GM23338 (cell line): ENCODE results near the gene ACSL3. TPM values are rescaled to one million over a fixed set of nuclear protein-coding genes. Genes with fewer than 3 reads are reported as not detected.

Experiments used
- ATAC-seq: fragments of 200-7000 bp; cut with Tn5 transposase; 3 replicates; pipeline ENCODE4 v1.9.1; 2020
- DNase-seq: peaks from one replicate; pipeline ENCODE4 v3.0.0-alpha.2; 2015; ENCODE audit warnings: low spot score
- H2AFZ ChIP-seq: fragments of 200-600 bp; sonication (generic); 2 replicates; pipeline ENCODE4 v1.8.0; 2016; ENCODE audit warnings: antibody characterized with exemption, mild to moderate bottlenecking, moderate library complexity
- H3F3A ChIP-seq: fragments of 200-600 bp; sonication (generic); replicated peaks from 2 replicates; pipeline ENCODE4 v1.8.0; 2017; ENCODE audit warnings: antibody characterized with exemption, mixed run types, low read depth
- H3K27ac ChIP-seq: fragments of 200-600 bp; sonication (generic); 2 replicates; pipeline ENCODE4 v1.6.1; 2016; ENCODE audit warnings: low read depth
- H3K27me3 ChIP-seq: fragments of 200-600 bp; sonication (generic); 2 replicates; pipeline ENCODE4 v1.8.0; 2016; ENCODE audit warnings: mild to moderate bottlenecking, mixed run types, moderate library complexity; ENCODE audit not compliant: insufficient read depth
- H3K36me3 ChIP-seq: fragments of 200-600 bp; sonication (generic); 2 replicates; pipeline ENCODE4 v1.8.0; 2016; ENCODE audit warnings: mild to moderate bottlenecking; ENCODE audit not compliant: insufficient read depth
- H3K4me1 ChIP-seq: fragments of 200-600 bp; sonication (generic); 2 replicates; pipeline ENCODE4 v1.8.0; 2016; ENCODE audit warnings: mild to moderate bottlenecking, moderate library complexity; ENCODE audit not compliant: insufficient read depth
- H3K4me2 ChIP-seq: fragments of 200-600 bp; sonication (generic); 2 replicates; pipeline ENCODE4 v1.7.1; 2017; ENCODE audit warnings: mixed run types
- H3K4me3 ChIP-seq: fragments of 200-600 bp; sonication (generic); 2 replicates; pipeline ENCODE4 v1.6.1; 2016; ENCODE audit warnings: mixed run types
- H3K79me2 ChIP-seq: fragments of 200-600 bp; sonication (generic); replicated peaks from 2 replicates; pipeline ENCODE4 v1.8.0; 2017; ENCODE audit warnings: mild to moderate bottlenecking; ENCODE audit not compliant: insufficient read depth
- H3K9me2 ChIP-seq: fragments of 200-600 bp; sonication (generic); 2 replicates; pipeline ENCODE4 v1.8.0; 2017; ENCODE audit not compliant: insufficient read depth
- H4K20me1 ChIP-seq: fragments of 200-600 bp; sonication (generic); replicated peaks from 2 replicates; pipeline ENCODE4 v1.8.0; 2017; ENCODE audit warnings: mild to moderate bottlenecking; ENCODE audit not compliant: insufficient read depth
- H3K27ac Mint-ChIP-seq: 2 replicates; pipeline ENCODE4 v1.8.0; 2020; ENCODE audit warnings: inconsistent platforms, mild to moderate bottlenecking, moderate library complexity, mixed read lengths
- H3K27me3 Mint-ChIP-seq: 3 replicates; pipeline ENCODE4 v1.8.0; 2022; ENCODE audit warnings: low read depth, mild to moderate bottlenecking, moderate library complexity, mixed read lengths, inconsistent platforms; ENCODE audit not compliant: insufficient read depth, poor library complexity
- H3K36me3 Mint-ChIP-seq: 3 replicates; pipeline ENCODE4 v1.8.0; 2021; ENCODE audit warnings: low read depth, mild to moderate bottlenecking, inconsistent platforms, moderate library complexity, mixed read lengths
- H3K4me1 Mint-ChIP-seq: 3 replicates; pipeline ENCODE4 v1.8.0; 2020; ENCODE audit warnings: mild to moderate bottlenecking, inconsistent platforms, mixed read lengths
- H3K4me3 Mint-ChIP-seq: 3 replicates; pipeline ENCODE4 v1.8.0; 2021; ENCODE audit warnings: moderate library complexity, mild to moderate bottlenecking, inconsistent platforms, mixed read lengths
- H3K9me3 Mint-ChIP-seq: 3 replicates; pipeline ENCODE4 v1.8.0; 2020; ENCODE audit warnings: moderate library complexity, mild to moderate bottlenecking, inconsistent platforms, mixed read lengths
- ETS1 ChIP-seq: IDR thresholded peaks from 2 replicates; pipeline ENCODE4 v1.6.1; 2016; ENCODE audit warnings: antibody characterized with exemption
- EZH2 ChIP-seq: fragments of 200-600 bp; sonication (generic); IDR thresholded peaks from one replicate; pipeline ENCODE4 v1.8.0; 2017; ENCODE audit warnings: antibody characterized with exemption, mild to moderate bottlenecking, low read depth; ENCODE audit not compliant: unreplicated experiment
- EZH2phosphoT487 ChIP-seq: fragments of 200-600 bp; sonication (generic); IDR thresholded peaks from one replicate; pipeline ENCODE4 v1.8.1; 2018; ENCODE audit warnings: antibody characterized with exemption; ENCODE audit not compliant: unreplicated experiment
- JUNB ChIP-seq: IDR thresholded peaks from one replicate; pipeline ENCODE4 v1.6.1; 2016; ENCODE audit warnings: antibody characterized with exemption; ENCODE audit not compliant: unreplicated experiment
- NANOG ChIP-seq: IDR thresholded peaks from 2 replicates; pipeline ENCODE4 v1.6.1; 2016; ENCODE audit warnings: antibody characterized with exemption, borderline replicate concordance
- POLR2AphosphoS5 ChIP-seq: IDR thresholded peaks from 2 replicates; pipeline ENCODE4 v1.6.1; 2016; ENCODE audit warnings: antibody characterized with exemption, low read depth
- REST ChIP-seq: IDR thresholded peaks from one replicate; pipeline ENCODE4 v1.6.1; 2018; ENCODE audit warnings: antibody characterized with exemption; ENCODE audit not compliant: unreplicated experiment
- STAT1 ChIP-seq: IDR thresholded peaks from one replicate; pipeline ENCODE4 v1.6.1; 2016; ENCODE audit warnings: antibody characterized with exemption; ENCODE audit not compliant: unreplicated experiment
- ZNF114 ChIP-seq: fragments of 250-450 bp; sonication (Bioruptor Pico); IDR thresholded peaks from 2 replicates; pipeline ENCODE4 v1.5.0; 2020; ENCODE audit warnings: mild to moderate bottlenecking, moderate library complexity
- ZNF331 ChIP-seq: fragments of 250-450 bp; sonication (Bioruptor Pico); IDR thresholded peaks from 2 replicates; pipeline ENCODE4 v1.5.0; 2020; ENCODE audit warnings: low read depth, mild to moderate bottlenecking, moderate library complexity
- polyA plus RNA-seq: library from polyadenylated mRNA; unstranded; fragments of >200 nt; fragmentation: Nextera tagmentation; extraction: Ambion mirVana; gene quantifications from 2 replicates; pipeline ENCODE4 v1.2.1, GENCODE V29; 2016
- total RNA-seq: library from RNA; depleted of rRNA; stranded (reverse); fragments of >200 nt; shearing (Covaris generic); gene quantifications from 2 replicates; pipeline ENCODE4 v1.2.3, GENCODE V29; 2014
- TF ChIP-seq, protein P1 (sequence below): fragments of 250-450 bp; sonication (Bioruptor Pico); IDR thresholded peaks from 2 replicates; pipeline ENCODE4 v1.5.0; 2020; ENCODE audit warnings: mild to moderate bottlenecking, moderate library complexity
- TF ChIP-seq, protein P2 (sequence below), 2 experiments: fragments of 200-600 bp in 1 of 2; sonication (generic) in 1 of 2; conservative IDR thresholded peaks; 2 replicates each; pipeline versions ENCODE4 v1.5.1 to v1.6.1; 2016 to 2017; ENCODE audit warnings: antibody characterized with exemption in 2 of 2, low read depth in 2 of 2, mild to moderate bottlenecking in 2 of 2, moderate library complexity in 1 of 2

The ACSL3 gene
- total and polyA plus RNA-seq, 2 experiments from 2014 or later, result 55.3 to 130 TPM

DNA sequence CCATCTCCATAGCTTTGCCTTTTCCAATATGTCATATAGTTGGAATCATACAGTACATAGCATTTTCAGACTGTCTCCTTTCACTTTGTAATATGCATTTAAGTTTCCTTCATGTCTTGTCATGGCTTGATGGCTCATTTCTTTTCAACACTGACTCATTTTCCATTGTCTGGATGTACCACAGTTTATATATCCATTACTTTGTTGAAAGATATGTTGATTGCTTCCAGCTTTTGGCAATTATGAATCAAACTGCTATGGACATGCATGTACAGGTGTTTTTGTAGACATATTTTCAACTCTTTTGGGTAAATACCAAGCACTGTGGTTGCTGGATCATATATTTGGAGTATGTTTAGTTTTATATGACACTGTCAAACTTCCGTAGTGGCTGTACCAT is 26.3 kb downstream of the ACSL3 start:
- H2AFZ ChIP-seq, result no peak overlapping the region
- Mint-ChIP-seq H3K4me1 (peaks cover 38% of the 10 kb centered on the region), H3K9me3 (peaks cover 9% of the 10 kb centered on the region; the same call in 2 of the 3 replicates), H3K27ac (no peak overlapping the region), H3K4me3 (no peak overlapping the region), H3K36me3 (peaks cover 7% of the 10 kb centered on the region; the same call in 2 of the 3 replicates), H3K27me3 (no peaks in the 10 kb centered on the region)
- H3K4me2 ChIP-seq, result no peak overlapping the region
- H4K20me1 ChIP-seq, result peaks cover 69% of the 10 kb centered on the region
- H3K4me1 ChIP-seq, result peaks cover 27% of the 10 kb centered on the region
- H3K9me2 ChIP-seq, result no peaks in the 10 kb centered on the region
- no peak for TF ChIP-seq POLR2AphosphoS5
- TF ChIP-seq ZNF114, result no peak
- no peak for TF ChIP-seq STAT1
- no peak for TF ChIP-seq EZH2phosphoT487
- TF ChIP-seq REST, result no peak
- TF ChIP-seq, protein P1, sequence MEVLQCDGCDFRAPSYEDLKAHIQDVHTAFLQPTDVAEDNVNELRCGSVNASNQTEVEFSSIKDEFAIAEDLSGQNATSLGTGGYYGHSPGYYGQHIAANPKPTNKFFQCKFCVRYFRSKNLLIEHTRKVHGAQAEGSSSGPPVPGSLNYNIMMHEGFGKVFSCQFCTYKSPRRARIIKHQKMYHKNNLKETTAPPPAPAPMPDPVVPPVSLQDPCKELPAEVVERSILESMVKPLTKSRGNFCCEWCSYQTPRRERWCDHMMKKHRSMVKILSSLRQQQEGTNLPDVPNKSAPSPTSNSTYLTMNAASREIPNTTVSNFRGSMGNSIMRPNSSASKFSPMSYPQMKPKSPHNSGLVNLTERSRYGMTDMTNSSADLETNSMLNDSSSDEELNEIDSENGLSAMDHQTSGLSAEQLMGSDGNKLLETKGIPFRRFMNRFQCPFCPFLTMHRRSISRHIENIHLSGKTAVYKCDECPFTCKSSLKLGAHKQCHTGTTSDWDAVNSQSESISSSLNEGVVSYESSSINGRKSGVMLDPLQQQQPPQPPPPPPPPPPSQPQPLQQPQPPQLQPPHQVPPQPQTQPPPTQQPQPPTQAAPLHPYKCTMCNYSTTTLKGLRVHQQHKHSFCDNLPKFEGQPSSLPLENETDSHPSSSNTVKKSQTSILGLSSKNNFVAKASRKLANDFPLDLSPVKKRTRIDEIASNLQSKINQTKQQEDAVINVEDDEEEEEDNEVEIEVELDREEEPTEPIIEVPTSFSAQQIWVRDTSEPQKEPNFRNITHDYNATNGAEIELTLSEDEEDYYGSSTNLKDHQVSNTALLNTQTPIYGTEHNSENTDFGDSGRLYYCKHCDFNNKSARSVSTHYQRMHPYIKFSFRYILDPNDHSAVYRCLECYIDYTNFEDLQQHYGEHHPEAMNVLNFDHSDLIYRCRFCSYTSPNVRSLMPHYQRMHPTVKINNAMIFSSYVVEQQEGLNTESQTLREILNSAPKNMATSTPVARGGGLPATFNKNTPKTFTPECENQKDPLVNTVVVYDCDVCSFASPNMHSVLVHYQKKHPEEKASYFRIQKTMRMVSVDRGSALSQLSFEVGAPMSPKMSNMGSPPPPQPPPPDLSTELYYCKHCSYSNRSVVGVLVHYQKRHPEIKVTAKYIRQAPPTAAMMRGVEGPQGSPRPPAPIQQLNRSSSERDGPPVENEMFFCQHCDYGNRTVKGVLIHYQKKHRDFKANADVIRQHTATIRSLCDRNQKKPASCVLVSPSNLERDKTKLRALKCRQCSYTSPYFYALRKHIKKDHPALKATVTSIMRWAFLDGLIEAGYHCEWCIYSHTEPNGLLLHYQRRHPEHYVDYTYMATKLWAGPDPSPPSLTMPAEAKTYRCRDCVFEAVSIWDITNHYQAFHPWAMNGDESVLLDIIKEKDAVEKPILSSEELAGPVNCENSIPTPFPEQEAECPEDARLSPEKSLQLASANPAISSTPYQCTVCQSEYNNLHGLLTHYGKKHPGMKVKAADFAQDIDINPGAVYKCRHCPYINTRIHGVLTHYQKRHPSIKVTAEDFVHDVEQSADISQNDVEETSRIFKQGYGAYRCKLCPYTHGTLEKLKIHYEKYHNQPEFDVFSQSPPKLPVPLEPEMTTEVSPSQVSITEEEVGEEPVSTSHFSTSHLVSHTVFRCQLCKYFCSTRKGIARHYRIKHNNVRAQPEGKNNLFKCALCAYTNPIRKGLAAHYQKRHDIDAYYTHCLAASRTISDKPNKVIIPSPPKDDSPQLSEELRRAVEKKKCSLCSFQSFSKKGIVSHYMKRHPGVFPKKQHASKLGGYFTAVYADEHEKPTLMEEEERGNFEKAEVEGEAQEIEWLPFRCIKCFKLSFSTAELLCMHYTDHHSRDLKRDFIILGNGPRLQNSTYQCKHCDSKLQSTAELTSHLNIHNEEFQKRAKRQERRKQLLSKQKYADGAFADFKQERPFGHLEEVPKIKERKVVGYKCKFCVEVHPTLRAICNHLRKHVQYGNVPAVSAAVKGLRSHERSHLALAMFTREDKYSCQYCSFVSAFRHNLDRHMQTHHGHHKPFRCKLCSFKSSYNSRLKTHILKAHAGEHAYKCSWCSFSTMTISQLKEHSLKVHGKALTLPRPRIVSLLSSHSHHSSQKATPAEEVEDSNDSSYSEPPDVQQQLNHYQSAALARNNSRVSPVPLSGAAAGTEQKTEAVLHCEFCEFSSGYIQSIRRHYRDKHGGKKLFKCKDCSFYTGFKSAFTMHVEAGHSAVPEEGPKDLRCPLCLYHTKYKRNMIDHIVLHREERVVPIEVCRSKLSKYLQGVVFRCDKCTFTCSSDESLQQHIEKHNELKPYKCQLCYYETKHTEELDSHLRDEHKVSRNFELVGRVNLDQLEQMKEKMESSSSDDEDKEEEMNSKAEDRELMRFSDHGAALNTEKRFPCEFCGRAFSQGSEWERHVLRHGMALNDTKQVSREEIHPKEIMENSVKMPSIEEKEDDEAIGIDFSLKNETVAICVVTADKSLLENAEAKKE (CRISPR knock-in tag), result no peak
- no peak for TF ChIP-seq JUNB
- TF ChIP-seq, protein P2, sequence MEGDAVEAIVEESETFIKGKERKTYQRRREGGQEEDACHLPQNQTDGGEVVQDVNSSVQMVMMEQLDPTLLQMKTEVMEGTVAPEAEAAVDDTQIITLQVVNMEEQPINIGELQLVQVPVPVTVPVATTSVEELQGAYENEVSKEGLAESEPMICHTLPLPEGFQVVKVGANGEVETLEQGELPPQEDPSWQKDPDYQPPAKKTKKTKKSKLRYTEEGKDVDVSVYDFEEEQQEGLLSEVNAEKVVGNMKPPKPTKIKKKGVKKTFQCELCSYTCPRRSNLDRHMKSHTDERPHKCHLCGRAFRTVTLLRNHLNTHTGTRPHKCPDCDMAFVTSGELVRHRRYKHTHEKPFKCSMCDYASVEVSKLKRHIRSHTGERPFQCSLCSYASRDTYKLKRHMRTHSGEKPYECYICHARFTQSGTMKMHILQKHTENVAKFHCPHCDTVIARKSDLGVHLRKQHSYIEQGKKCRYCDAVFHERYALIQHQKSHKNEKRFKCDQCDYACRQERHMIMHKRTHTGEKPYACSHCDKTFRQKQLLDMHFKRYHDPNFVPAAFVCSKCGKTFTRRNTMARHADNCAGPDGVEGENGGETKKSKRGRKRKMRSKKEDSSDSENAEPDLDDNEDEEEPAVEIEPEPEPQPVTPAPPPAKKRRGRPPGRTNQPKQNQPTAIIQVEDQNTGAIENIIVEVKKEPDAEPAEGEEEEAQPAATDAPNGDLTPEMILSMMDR (conservative IDR thresholded peaks at IDR 0.05; ENCODE audit: low read depth in 2 of 2), result no peak
- TF ChIP-seq ZNF331 (CRISPR knock-in tag), result no peak
- TF ChIP-seq ETS1, result no peak
- no peak for TF ChIP-seq NANOG
- TF ChIP-seq EZH2, result no peak
- no peak overlapping the region for H3K4me3 ChIP-seq
- H3K36me3 ChIP-seq, result no peaks in the 10 kb centered on the region
- ATAC-seq, result no peak
- peaks cover 100% of the 10 kb centered on the region for H3K79me2 ChIP-seq
- no peaks in the 10 kb centered on the region for H3F3A ChIP-seq
- H3K27me3 ChIP-seq, result no peaks in the 10 kb centered on the region
- no peak overlapping the region for H3K27ac ChIP-seq
- DNase-seq, result no peak
